PC-3 (cell line): Measurements from ENCODE around the gene NT5C1B.

Source experiments
- CTCF ChIP-seq: fragments of 300-600 bp; sonication (generic); conservative IDR thresholded peaks from 2 replicates; pipeline ENCODE4 v1.5.1; 2017; ENCODE audit warnings: antibody characterized with exemption, low read depth, mild to moderate bottlenecking, low read length
- EZH2 ChIP-seq: fragments of 300-600 bp; sonication (generic); IDR thresholded peaks from one replicate; pipeline ENCODE4 v1.6.1; 2017; ENCODE audit warnings: antibody characterized with exemption, mild to moderate bottlenecking, low read length; ENCODE audit not compliant: unreplicated experiment
- EZH2phosphoT487 ChIP-seq: fragments of 300-600 bp; sonication (generic); IDR thresholded peaks from 2 replicates; pipeline ENCODE4 v1.6.1; 2018; ENCODE audit warnings: mild to moderate bottlenecking, antibody characterized with exemption, low read length, borderline replicate concordance

- TF ChIP-seq CTCF: no peak
- TF ChIP-seq EZH2phosphoT487: no peak
- TF ChIP-seq EZH2: no peak
Observed at GRCh38 chr2:18630541-18630940, 41.2 kb upstream of the NT5C1B start.
